ENCODE data around the gene ADD3.

The ADD3 gene

GRCh38 chr10:110172155-110172554 is 164.4 kb downstream of the ADD3 start:
- no peak overlapping the region for H3K14ac ChIP-seq (ENCODE audit: low read length)
- H2BK120ac ChIP-seq (ENCODE audit: insufficient read depth, low read length, poor library complexity): no peak overlapping the region
- no peak overlapping the region for H3K4me3 ChIP-seq (ENCODE audit: low read depth, low read length)
- H3K23ac ChIP-seq (ENCODE audit: low read length): no peak overlapping the region
- no peaks in the 10 kb centered on the region for H3K79me2 ChIP-seq (ENCODE audit: control insufficient read depth, insufficient read depth, low read length, poor library complexity)
- no peak overlapping the region for H4K12ac ChIP-seq (ENCODE audit: low read depth, low read length)
- no peak overlapping the region for H4K8ac ChIP-seq (ENCODE audit: low read depth, low read length)
- H3K9me3 ChIP-seq (ENCODE audit: insufficient read depth, low read depth, low read length): no peaks in the 10 kb centered on the region
- no CpG with 5 or more reads among the region's 5 CpGs for WGBS (ENCODE audit: extremely low coverage, insufficient coverage, insufficient read length)
- no peaks in the 10 kb centered on the region for H3K79me1 ChIP-seq (ENCODE audit: low read length)
- H3K4me1 ChIP-seq (ENCODE audit: control insufficient read depth in 1 of 2, insufficient read depth in 2 of 2, low read length in 2 of 2): peaks cover 0 to 4% of the 10 kb centered on the region in 2 experiments
- H2AK5ac ChIP-seq (ENCODE audit: low read length): no peak overlapping the region
- no peak overlapping the region for H4K91ac ChIP-seq (ENCODE audit: low read depth, low read length)
- peak in 1 of 2 donors; percentile 25 for DNase-seq
- H3K4me2 ChIP-seq (ENCODE audit: low read length): no peak overlapping the region
- H3K9ac ChIP-seq (ENCODE audit: low read length): no peak overlapping the region
- no peak overlapping the region for H2BK5ac ChIP-seq (ENCODE audit: low read depth, low read length, poor library complexity)
- H3K18ac ChIP-seq (ENCODE audit: low read length): no peak overlapping the region
- H2AFZ ChIP-seq (ENCODE audit: insufficient read depth, low read length, poor library complexity): no peak overlapping the region
- H3K27ac ChIP-seq (ENCODE audit: low read depth, low read length): no peak overlapping the region
- H3K4ac ChIP-seq (ENCODE audit: low read depth, low read length): no peak overlapping the region
- no peaks in the 10 kb centered on the region for H3K27me3 ChIP-seq (ENCODE audit: insufficient read depth, low read length)
- no peak overlapping the region for H2BK12ac ChIP-seq (ENCODE audit: low read length)
- no peaks in the 10 kb centered on the region for H3K36me3 ChIP-seq (ENCODE audit: control insufficient read depth in 1 of 2, insufficient read depth in 2 of 2, low read length in 2 of 2)

GRCh38 chr10:110174201-110174600 is 166.4 kb downstream of the ADD3 start:
- H3K4ac ChIP-seq (ENCODE audit: low read depth, low read length): no peak overlapping the region
- no peak overlapping the region for H3K23ac ChIP-seq (ENCODE audit: low read length)
- no peak overlapping the region for H3K9ac ChIP-seq (ENCODE audit: low read length)
- H2BK5ac ChIP-seq (ENCODE audit: low read depth, low read length, poor library complexity): no peak overlapping the region
- no peaks in the 10 kb centered on the region for H3K4me1 ChIP-seq (ENCODE audit: control insufficient read depth in 1 of 2, insufficient read depth in 2 of 2, low read length in 2 of 2)
- no peaks in the 10 kb centered on the region for H3K36me3 ChIP-seq (ENCODE audit: control insufficient read depth in 1 of 2, insufficient read depth in 2 of 2, low read length in 2 of 2)
- no peaks in the 10 kb centered on the region for H3K79me2 ChIP-seq (ENCODE audit: control insufficient read depth, insufficient read depth, low read length, poor library complexity)
- no peak overlapping the region for H4K8ac ChIP-seq (ENCODE audit: low read depth, low read length)
- no peaks in the 10 kb centered on the region for H3K27me3 ChIP-seq (ENCODE audit: insufficient read depth, low read length)
- no peak overlapping the region for H3K14ac ChIP-seq (ENCODE audit: low read length)
- no peak overlapping the region for H3K18ac ChIP-seq (ENCODE audit: low read length)
- no peak overlapping the region for H2BK120ac ChIP-seq (ENCODE audit: insufficient read depth, low read length, poor library complexity)
- H4K91ac ChIP-seq (ENCODE audit: low read depth, low read length): no peak overlapping the region
- H4K12ac ChIP-seq (ENCODE audit: low read depth, low read length): no peak overlapping the region
- DNase-seq: no peak
- no peak overlapping the region for H2AK5ac ChIP-seq (ENCODE audit: low read length)
- no peaks in the 10 kb centered on the region for H3K9me3 ChIP-seq (ENCODE audit: insufficient read depth, low read depth, low read length)
- no peak overlapping the region for H3K27ac ChIP-seq (ENCODE audit: low read depth, low read length)
- H3K4me3 ChIP-seq (ENCODE audit: low read depth, low read length): no peak overlapping the region
- H2BK12ac ChIP-seq (ENCODE audit: low read length): no peak overlapping the region
- H3K79me1 ChIP-seq (ENCODE audit: low read length): no peaks in the 10 kb centered on the region
- no peak overlapping the region for H3K4me2 ChIP-seq (ENCODE audit: low read length)
- H2AFZ ChIP-seq (ENCODE audit: insufficient read depth, low read length, poor library complexity): no peak overlapping the region

- Histone ChIP-seq H3K27me3 (ENCODE audit: insufficient read depth, low read length) (no peaks in the 10 kb centered on the region), H3K18ac (ENCODE audit: low read length) (no peak overlapping the region), H3K4me3 (ENCODE audit: low read depth, low read length) (no peak overlapping the region), H3K4me2 (ENCODE audit: low read length) (no peak overlapping the region), H3K9me3 (ENCODE audit: insufficient read depth, low read depth, low read length) (no peaks in the 10 kb centered on the region), H4K12ac (ENCODE audit: low read depth, low read length) (no peak overlapping the region), H3K23ac (ENCODE audit: low read length) (no peak overlapping the region), H4K8ac (ENCODE audit: low read depth, low read length) (no peak overlapping the region), H4K91ac (ENCODE audit: low read depth, low read length) (no peak overlapping the region), H2AK5ac (ENCODE audit: low read length) (no peak overlapping the region), H2AFZ (ENCODE audit: insufficient read depth, low read length, poor library complexity) (no peak overlapping the region), H3K4ac (ENCODE audit: low read depth, low read length) (no peak overlapping the region), H2BK5ac (ENCODE audit: low read depth, low read length, poor library complexity) (no peak overlapping the region), H3K9ac (ENCODE audit: low read length) (no peak overlapping the region), H3K79me1 (ENCODE audit: low read length) (no peaks in the 10 kb centered on the region), H2BK12ac (ENCODE audit: low read length) (no peak overlapping the region), H3K14ac (ENCODE audit: low read length) (no peak overlapping the region), H3K27ac (ENCODE audit: low read depth, low read length) (no peak overlapping the region), H3K36me3 (ENCODE audit: control insufficient read depth in 1 of 2, insufficient read depth in 2 of 2, low read length in 2 of 2) (no peaks in the 10 kb centered on the region), H3K79me2 (ENCODE audit: control insufficient read depth, insufficient read depth, low read length, poor library complexity) (no peaks in the 10 kb centered on the region), H2BK120ac (ENCODE audit: insufficient read depth, low read length, poor library complexity) (no peak overlapping the region), H3K4me1 (ENCODE audit: control insufficient read depth in 1 of 2, insufficient read depth in 2 of 2, low read length in 2 of 2) (no peaks in the 10 kb centered on the region)
- WGBS (ENCODE audit: extremely low coverage, insufficient coverage, insufficient read length): no CpG with 5 or more reads among the region's 5 CpGs
- DNase-seq: no peak
Observed at GRCh38 chr10:110174816-110175215, 167.0 kb downstream of the ADD3 start.

GRCh38 chr10:110175406-110175805 is 167.6 kb downstream of the ADD3 start:
- Histone ChIP-seq H4K12ac (ENCODE audit: low read depth, low read length) (no peak overlapping the region), H2BK12ac (ENCODE audit: low read length) (no peak overlapping the region), H4K8ac (ENCODE audit: low read depth, low read length) (no peak overlapping the region), H3K9ac (ENCODE audit: low read length) (no peak overlapping the region), H2AK5ac (ENCODE audit: low read length) (no peak overlapping the region), H3K27ac (ENCODE audit: low read depth, low read length) (no peak overlapping the region), H3K4me1 (ENCODE audit: control insufficient read depth in 1 of 2, insufficient read depth in 2 of 2, low read length in 2 of 2) (no peaks in the 10 kb centered on the region), H3K14ac (ENCODE audit: low read length) (no peak overlapping the region), H2BK120ac (ENCODE audit: insufficient read depth, low read length, poor library complexity) (no peak overlapping the region), H3K23ac (ENCODE audit: low read length) (no peak overlapping the region), H3K4me2 (ENCODE audit: low read length) (no peak overlapping the region), H3K27me3 (ENCODE audit: insufficient read depth, low read length) (no peaks in the 10 kb centered on the region), H3K4ac (ENCODE audit: low read depth, low read length) (no peak overlapping the region), H3K36me3 (ENCODE audit: control insufficient read depth in 1 of 2, insufficient read depth in 2 of 2, low read length in 2 of 2) (no peaks in the 10 kb centered on the region), H3K79me2 (ENCODE audit: control insufficient read depth, insufficient read depth, low read length, poor library complexity) (no peaks in the 10 kb centered on the region), H2AFZ (ENCODE audit: insufficient read depth, low read length, poor library complexity) (no peak overlapping the region), H3K18ac (ENCODE audit: low read length) (no peak overlapping the region), H3K79me1 (ENCODE audit: low read length) (no peaks in the 10 kb centered on the region), H4K91ac (ENCODE audit: low read depth, low read length) (no peak overlapping the region), H3K4me3 (ENCODE audit: low read depth, low read length) (no peak overlapping the region), H3K9me3 (ENCODE audit: insufficient read depth, low read depth, low read length) (no peaks in the 10 kb centered on the region), H2BK5ac (ENCODE audit: low read depth, low read length, poor library complexity) (no peak overlapping the region)
- no peak for DNase-seq
- no CpG with 5 or more reads among the region's 2 CpGs for WGBS (ENCODE audit: extremely low coverage, insufficient coverage, insufficient read length)

Measured in trophoblast cell (in vitro differentiated cells and primary cell).